Suprapubic skin (tissue), 4 donors: ENCODE results near the gene CSRNP3. TPM values are rescaled to one million over a fixed set of nuclear protein-coding genes. Genes with fewer than 3 reads are reported as not detected.
"Not testable (repeated sequence)": the region's sequence is repeated elsewhere in the genome, so short reads cannot be mapped to it uniquely, and the experiment has no call there.

Source experiments
- DNase-seq, 2 donors: peaks; one replicate each; pipeline ENCODE4 v3.0.0-alpha.2; 2019; ENCODE audit warnings: low spot score in 2 of 2
- H3K27ac ChIP-seq: fragments of 200-600 bp; sonication (generic); one replicate; pipeline ENCODE4 v1.5.1; 2019
- H3K27me3 ChIP-seq: fragments of 200-600 bp; sonication (generic); one replicate; pipeline ENCODE4 v1.5.1; 2019
- H3K36me3 ChIP-seq: fragments of 200-600 bp; sonication (generic); one replicate; pipeline ENCODE4 v1.5.1; 2019
- H3K4me1 ChIP-seq: fragments of 200-600 bp; sonication (generic); one replicate; pipeline ENCODE4 v1.5.1; 2019
- H3K4me3 ChIP-seq: fragments of 200-600 bp; sonication (generic); one replicate; pipeline ENCODE4 v1.5.1; 2019; ENCODE audit warnings: mild to moderate bottlenecking
- H3K9me3 ChIP-seq: fragments of 200-600 bp; sonication (generic); one replicate; pipeline ENCODE4 v1.5.1; 2019
- CTCF ChIP-seq, 2 donors: fragments of 200-600 bp in 1 of 2; fragments of 450-650 bp in 1 of 2; sonication (generic) in 1 of 2; IDR thresholded peaks; one replicate each; pipeline ENCODE4 v1.5.1; 2016 to 2019; ENCODE audit warnings: antibody characterized with exemption in 2 of 2, mild to moderate bottlenecking in 1 of 2, moderate library complexity in 1 of 2
- EP300 ChIP-seq: sonication (generic); formaldehyde crosslinking; IDR thresholded peaks from one replicate; pipeline ENCODE4 v1.6.1; 2017; ENCODE audit warnings: antibody characterized with exemption
- POLR2A ChIP-seq, 2 donors: fragments of 450-650 bp; IDR thresholded peaks; one replicate each; pipeline ENCODE4 v1.6.1; 2017; ENCODE audit warnings: antibody characterized with exemption in 2 of 2, mild to moderate bottlenecking in 2 of 2, moderate library complexity in 2 of 2
- POLR2AphosphoS5 ChIP-seq, 3 donors: sonication (generic); formaldehyde crosslinking; IDR thresholded peaks; one replicate each; pipeline ENCODE4 v1.6.1; 2017; ENCODE audit warnings: antibody characterized with exemption in 3 of 3
- WGBS: methylation state at CpG from one replicate; pipeline ENCODE4 v1.1.5; 2018; 5-methylcytosine and 5-hydroxymethylcytosine counted together
- total RNA-seq, 4 donors: library from RNA; depleted of rRNA; stranded (reverse); fragments of >200 nt; gene quantifications; one replicate each; pipeline ENCODE4 v1.1.0, GENCODE V29; 2016

Gene CSRNP3
- total RNA-seq, 4 donors from 2014 or later, result 1.3 to 7.2 (median 4.3) TPM

GRCh38 chr2:165582863-165583506 lies 113.5 kb downstream of the CSRNP3 start:
- no peak overlapping the region for H3K4me3 ChIP-seq
- H3K27me3 ChIP-seq, result no peaks in the 10 kb centered on the region
- DNase-seq, result no peak
- H3K9me3 ChIP-seq, result no peaks in the 10 kb centered on the region
- no peak overlapping the region for H3K27ac ChIP-seq
- no peaks in the 10 kb centered on the region for H3K36me3 ChIP-seq
- H3K4me1 ChIP-seq, result peaks cover 13% of the 10 kb centered on the region
- 71% methylated on average over 1 of the region's 1 CpG for WGBS
- no peak for TF ChIP-seq EP300
- TF ChIP-seq POLR2A (IDR thresholded peaks at IDR 0.05), result no peak
- TF ChIP-seq POLR2AphosphoS5 (IDR thresholded peaks at IDR 0.05), result no peak
- TF ChIP-seq CTCF (IDR thresholded peaks at IDR 0.05), result no peak

- DNase-seq, result no peak
- TF ChIP-seq POLR2A (IDR thresholded peaks at IDR 0.05), result no peak
- TF ChIP-seq EP300, result no peak
- no peak for TF ChIP-seq POLR2AphosphoS5 (IDR thresholded peaks at IDR 0.05)
- H3K27me3 ChIP-seq, result no peaks in the 10 kb centered on the region
- no peaks in the 10 kb centered on the region for H3K9me3 ChIP-seq
- no peak overlapping the region for H3K27ac ChIP-seq
- H3K4me1 ChIP-seq, result peaks cover 13% of the 10 kb centered on the region
- WGBS, result 72% methylated on average over 3 of the region's 3 CpGs
- H3K36me3 ChIP-seq, result no peaks in the 10 kb centered on the region
- H3K4me3 ChIP-seq, result no peak overlapping the region
Observed at GRCh38 chr2:165584126-165584654, 114.7 kb downstream of the CSRNP3 start.

GRCh38 chr2:165586019-165586418 lies 116.5 kb downstream of the CSRNP3 start:
- H3K27me3 ChIP-seq, result no peaks in the 10 kb centered on the region
- no peak for DNase-seq
- no peak overlapping the region for H3K27ac ChIP-seq
- TF ChIP-seq POLR2AphosphoS5 (IDR thresholded peaks at IDR 0.05) (no peak), POLR2A (IDR thresholded peaks at IDR 0.05) (no peak), EP300 (no peak), CTCF (IDR thresholded peaks at IDR 0.05) (no peak)
- H3K36me3 ChIP-seq, result no peaks in the 10 kb centered on the region
- H3K9me3 ChIP-seq, result no peaks in the 10 kb centered on the region
- peaks cover 13% of the 10 kb centered on the region for H3K4me1 ChIP-seq
- H3K4me3 ChIP-seq, result no peak overlapping the region
- 90% methylated on average over 3 of the region's 3 CpGs for WGBS

- Histone ChIP-seq H3K36me3 (no peaks in the 10 kb centered on the region), H3K27ac (no peak overlapping the region), H3K4me1 (peaks cover 12% of the 10 kb centered on the region), H3K27me3 (no peaks in the 10 kb centered on the region), H3K4me3 (no peak overlapping the region), H3K9me3 (no peaks in the 10 kb centered on the region)
- no peak for TF ChIP-seq CTCF (IDR thresholded peaks at IDR 0.05)
- no peak for TF ChIP-seq POLR2AphosphoS5 (IDR thresholded peaks at IDR 0.05)
- no peak for TF ChIP-seq POLR2A (IDR thresholded peaks at IDR 0.05)
- no peak for TF ChIP-seq EP300
- WGBS, result 71% methylated on average over 4 of the region's 4 CpGs
- no peak for DNase-seq
Observed at GRCh38 chr2:165587335-165587938, 117.9 kb downstream of the CSRNP3 start.

- DNase-seq, H3K9me3 ChIP-seq, H3K27ac ChIP-seq, H3K27me3 ChIP-seq, H3K4me1 ChIP-seq, H3K4me3 ChIP-seq, H3K36me3 ChIP-seq: not testable (repeated sequence)
Observed at GRCh38 chr2:165590999-165591398, 121.5 kb downstream of the CSRNP3 start.

GRCh38 chr2:165593081-165593480 lies 123.6 kb downstream of the CSRNP3 start:
- no peak overlapping the region for H3K4me3 ChIP-seq
- H3K9me3 ChIP-seq, result no peaks in the 10 kb centered on the region
- no peaks in the 10 kb centered on the region for H3K27me3 ChIP-seq
- 97% methylated on average over 3 of the region's 3 CpGs for WGBS
- H3K27ac ChIP-seq, result no peak overlapping the region
- no peaks in the 10 kb centered on the region for H3K4me1 ChIP-seq
- DNase-seq, result no peak
- peaks cover 3% of the 10 kb centered on the region for H3K36me3 ChIP-seq
- TF ChIP-seq CTCF (IDR thresholded peaks at IDR 0.05) (no peak), POLR2AphosphoS5 (IDR thresholded peaks at IDR 0.05) (no peak), EP300 (no peak), POLR2A (IDR thresholded peaks at IDR 0.05) (no peak)
